Stimulated activated CD8-positive, alpha-beta memory T cell treated with anti-CD3 and anti-CD28 coated beads, Interleukin-4, amount 100 ng/mL, for 24 hours (primary cell): ENCODE results near the gene ELL2.

Source experiments
- DNase-seq: peaks from one replicate; pipeline ENCODE4 v3.0.0-alpha.2; 2020; ENCODE audit warnings: low read depth

Gene ELL2

GRCh38 chr5:95880081-95880926 lies 81.3 kb downstream of the ELL2 start:
- no peak for DNase-seq

- no peak for DNase-seq
These were observed 82.0 kb downstream of the ELL2 start for GRCh38 chr5:95879661-95880060.

- DNase-seq: no peak
These were observed 83.0 kb downstream of the ELL2 start for GRCh38 chr5:95878417-95879323.

GRCh38 chr5:95876782-95877181 lies 84.9 kb downstream of the ELL2 start:
- no peak for DNase-seq

GRCh38 chr5:95874246-95874645 lies 87.4 kb downstream of the ELL2 start:
- no peak for DNase-seq

DNA sequence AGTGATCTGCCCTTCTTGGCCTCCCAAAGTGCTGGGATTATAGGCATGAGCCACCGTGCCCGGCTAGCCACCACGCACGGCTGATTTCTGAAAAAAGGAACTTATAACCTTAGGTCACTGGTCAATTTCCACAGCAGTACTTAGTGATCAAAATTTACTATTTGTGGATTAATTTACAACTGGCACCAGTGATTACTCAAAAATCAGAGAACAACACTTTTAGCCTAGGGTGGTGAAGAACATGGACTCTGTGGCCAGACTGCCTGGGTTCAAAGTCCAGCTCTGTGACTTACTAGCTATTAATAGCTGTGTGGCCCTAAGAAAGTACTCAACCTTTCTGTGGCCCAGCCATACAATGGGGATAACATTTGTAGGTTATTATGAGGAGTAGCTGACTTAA lies 88.3 kb downstream of the ELL2 start:
- no peak for DNase-seq

GRCh38 chr5:95872346-95873268 lies 89.0 kb downstream of the ELL2 start:
- DNase-seq: no peak

DNA sequence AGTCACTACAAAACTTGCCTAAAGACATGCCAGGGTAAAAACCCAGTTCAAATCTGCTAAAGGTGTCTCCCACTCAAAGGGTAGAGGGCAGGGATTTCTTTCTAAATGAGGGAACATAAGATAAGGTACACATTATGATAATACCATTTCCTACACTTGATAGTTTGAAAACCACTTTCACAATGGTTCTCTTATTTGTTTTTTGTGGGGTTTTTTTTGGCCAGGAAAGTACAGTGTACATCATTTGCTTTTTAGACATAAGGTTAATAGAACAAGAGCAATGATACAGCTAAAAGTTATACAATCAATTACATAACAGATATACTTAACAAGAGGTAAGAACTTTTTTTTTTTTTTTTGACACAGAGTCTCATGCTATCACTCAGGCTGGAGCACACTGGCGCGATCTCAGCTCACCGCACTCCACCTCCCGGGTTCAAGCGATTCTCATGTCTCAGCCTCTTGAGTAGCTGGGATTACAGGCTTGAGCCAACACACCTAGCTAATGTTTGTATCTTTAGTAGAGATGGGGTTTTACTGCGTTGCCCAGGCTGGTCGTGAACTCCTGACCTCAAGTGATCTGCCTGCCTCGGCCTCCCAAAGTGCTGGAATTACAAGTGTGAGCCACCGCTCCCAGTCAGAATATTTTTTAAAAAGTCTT lies 90.4 kb downstream of the ELL2 start:
- no peak for DNase-seq

DNA sequence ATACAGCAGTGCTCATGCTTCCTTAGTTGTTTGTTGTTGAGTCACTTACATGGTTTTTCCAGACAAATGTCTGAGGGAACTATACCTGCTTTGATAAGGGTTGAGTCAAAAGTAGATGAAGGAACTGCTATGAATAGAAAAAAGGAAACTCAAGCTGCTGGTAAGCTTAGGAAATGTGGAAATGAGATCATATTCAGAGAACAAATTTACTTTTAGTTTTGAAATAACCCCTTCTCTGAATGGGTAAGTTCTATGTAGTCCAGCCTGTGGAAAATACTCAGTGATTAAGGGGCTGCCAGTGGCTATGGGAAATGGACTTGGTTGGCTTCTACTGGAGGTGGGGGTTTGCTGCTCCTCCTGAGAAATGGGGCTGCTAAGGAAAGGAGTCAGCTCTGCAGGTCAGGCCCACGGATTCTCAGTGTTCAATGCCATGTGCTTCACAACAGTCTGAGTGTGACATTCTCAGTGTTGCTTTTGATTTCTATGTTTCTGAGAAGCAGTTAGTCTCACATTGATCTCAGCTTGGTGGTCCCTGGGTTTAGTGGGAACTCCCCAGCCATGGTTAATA lies 91.5 kb downstream of the ELL2 start:
- peak; percentile 29 for DNase-seq

GRCh38 chr5:95869173-95869855 lies 92.3 kb downstream of the ELL2 start:
- DNase-seq: peak; percentile 31

DNA sequence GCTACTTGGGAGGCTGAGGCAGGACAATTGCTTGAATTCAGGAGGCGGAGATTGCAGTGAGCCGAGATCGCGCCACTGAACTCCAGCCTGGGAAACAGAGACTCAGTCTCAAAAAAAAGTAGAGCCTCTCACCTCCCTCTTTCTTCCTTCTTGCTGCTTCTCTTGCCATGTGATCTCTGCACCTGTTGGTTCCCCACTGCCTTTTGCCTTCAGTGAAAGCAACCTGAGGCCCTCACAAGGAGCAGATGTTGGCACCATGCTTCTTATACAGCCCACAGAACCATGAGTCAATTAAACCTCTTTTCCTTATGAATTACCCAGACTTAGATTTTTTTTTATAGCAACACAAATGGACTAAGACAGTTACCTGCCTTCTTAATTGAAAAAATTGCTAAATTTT lies 93.5 kb downstream of the ELL2 start:
- no peak for DNase-seq

DNA sequence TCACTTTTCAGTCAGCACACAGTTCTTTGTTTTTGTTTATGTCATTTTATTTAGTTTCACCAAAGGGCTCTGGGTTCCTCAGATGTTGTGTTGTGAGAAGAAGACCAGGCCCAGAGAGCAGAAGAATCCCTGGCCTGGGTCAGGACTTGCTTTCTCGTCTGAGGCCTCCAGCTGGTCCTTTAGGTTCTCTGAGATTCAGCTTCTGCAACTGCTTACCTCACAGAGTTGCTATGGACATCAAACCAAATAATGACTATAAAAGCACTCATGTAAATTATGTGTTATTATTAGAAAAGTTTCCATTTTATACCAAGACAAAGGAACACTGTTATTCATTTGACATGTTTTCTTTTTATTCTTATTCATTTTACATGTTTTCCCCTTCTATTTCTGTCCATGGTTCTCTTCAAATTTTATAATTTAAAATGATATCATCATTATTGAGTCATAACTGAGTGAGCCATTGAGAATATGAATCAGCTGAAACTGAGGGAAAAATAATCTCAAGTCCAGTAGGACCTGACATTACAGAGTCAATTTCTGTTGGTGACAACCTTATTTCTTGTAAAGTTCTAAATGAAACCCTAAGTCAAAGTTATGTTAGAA lies 95.1 kb downstream of the ELL2 start:
- no peak for DNase-seq

DNA sequence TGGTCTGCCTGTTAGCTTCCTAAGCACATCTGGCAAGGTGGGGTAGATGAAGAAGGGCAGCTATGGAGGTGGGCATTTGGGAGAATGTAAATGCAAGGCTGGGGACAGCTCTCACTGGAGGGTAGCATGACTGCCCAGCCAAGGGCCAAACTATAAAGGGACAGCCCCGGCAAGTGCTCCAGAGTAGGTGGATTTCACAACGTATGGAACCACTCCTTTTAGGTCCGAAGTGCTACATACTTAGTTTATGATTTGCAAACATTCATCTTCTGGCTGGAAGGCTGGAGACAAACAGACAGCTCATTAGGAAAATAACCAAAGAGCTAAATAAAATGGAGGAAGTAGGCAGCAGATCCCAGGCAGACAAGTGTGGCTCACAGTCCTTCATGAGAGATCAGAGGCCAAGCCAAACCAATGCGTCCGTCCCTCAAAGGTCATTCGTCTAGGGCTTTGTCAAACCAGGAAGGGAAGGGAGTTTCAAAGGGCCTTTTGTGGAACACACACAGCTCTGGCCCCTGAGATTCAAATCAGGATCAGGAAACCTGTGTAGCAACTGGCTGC lies 96.6 kb downstream of the ELL2 start:
- DNase-seq: no peak

DNA sequence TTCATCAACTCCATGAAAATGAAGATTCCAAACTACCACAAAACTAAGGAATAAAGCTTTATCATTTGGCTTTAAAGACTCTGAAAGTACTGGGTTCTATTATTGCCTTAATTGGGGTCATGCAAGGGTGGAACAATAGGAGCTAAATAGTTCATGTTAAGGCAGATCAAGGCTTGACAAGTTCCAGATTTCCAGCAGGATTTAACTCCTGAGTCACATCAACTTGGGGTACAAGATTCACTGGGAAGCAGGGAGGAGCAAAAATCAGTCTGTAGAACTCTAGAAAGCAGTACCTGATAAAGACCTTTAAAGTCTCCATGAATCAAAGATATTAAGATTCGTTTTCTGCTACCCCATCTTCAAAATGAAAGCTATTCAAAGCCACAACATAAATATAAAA lies 97.2 kb downstream of the ELL2 start:
- DNase-seq: no peak

- DNase-seq: no peak
These were observed 98.3 kb downstream of the ELL2 start for GRCh38 chr5:95863383-95863757.

DNA sequence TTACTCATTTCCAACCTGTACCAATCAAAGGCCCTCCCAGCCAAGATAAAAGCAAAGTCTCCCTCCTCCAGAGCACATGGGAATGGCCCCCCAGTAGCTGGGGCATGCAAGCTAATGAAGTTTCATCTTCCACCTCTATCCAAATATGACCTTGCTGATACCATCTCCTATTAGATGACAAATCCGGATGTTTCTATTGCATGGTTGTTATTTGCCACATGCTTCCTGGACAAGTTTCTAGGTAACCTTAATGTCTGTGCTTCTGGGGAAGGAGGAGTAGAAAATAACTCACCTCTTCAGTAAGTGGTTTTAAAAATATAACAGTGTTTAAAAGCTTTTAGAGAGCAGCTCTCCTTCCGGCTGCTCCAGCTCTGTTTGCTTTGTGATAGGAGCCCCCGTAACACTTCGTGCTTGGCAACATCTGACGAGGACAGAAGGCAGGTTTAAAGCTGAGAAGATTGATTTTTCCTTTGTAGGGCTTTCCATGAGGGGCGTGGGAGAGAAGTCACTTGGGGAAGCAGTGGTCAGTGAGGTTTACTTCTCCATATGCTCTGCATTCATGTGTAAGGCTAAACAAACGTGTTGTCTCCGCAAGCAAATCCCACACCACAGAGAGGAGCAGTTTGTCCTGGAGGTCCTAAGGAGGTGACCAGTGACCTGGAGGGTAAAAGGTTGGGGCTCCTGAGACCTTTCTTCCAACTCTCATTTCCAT lies 98.8 kb downstream of the ELL2 start:
- no peak for DNase-seq

GRCh38 chr5:95861864-95862561 lies 99.6 kb downstream of the ELL2 start:
- DNase-seq: no peak

- no peak for DNase-seq
These were observed 100.3 kb downstream of the ELL2 start for GRCh38 chr5:95861221-95861863.
